NCI-H524 (cell line): ENCODE measurements around the gene FCRLB.
A peak's percentile ranks its signal among the peaks of the same experiment; 100 is the strongest.
"Not testable (repeated sequence)": the region's sequence is repeated elsewhere in the genome, so short reads cannot be mapped to it uniquely, and the experiment has no call there.

Source experiments
- DNase-seq, 2 experiments: peaks; one replicate each; lab custom pipeline; 2025; lab: John Stamatoyannopoulos, UW

FCRLB gene

DNA sequence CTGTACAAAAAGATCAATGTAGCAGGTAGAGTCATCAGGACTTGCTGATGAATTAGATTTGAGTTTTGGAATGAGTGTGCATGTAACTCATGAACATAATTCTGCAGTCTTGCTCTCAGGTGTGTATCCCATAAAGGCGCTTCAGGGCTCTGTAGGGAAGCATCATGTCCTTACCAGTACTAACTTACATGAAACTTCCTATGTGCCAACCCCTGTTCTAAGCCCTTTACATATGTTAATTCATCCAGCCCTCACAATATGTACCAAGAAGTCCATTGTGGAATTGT, 2.1 kb upstream of the FCRLB start:
- DNase-seq = no peak

DNA sequence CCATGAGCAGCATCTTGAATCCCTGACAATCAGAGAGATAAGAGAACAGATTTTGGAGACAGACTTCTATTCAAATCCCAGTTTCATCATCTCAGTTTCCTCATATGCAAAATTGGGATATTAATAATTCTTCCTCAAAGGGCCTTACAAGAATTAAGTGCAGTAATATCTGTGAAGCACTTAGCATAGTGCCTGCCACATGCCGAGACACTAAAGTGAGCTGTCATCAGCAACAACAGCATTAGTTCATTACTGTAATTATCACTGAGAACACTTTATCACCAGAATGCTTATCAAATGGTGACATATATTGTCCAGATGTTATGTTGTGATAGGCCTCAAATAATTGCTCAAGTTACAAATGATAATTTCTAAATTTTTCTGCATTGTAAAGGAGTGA, 922 bp upstream of the FCRLB start:
- DNase-seq = no peak

DNA sequence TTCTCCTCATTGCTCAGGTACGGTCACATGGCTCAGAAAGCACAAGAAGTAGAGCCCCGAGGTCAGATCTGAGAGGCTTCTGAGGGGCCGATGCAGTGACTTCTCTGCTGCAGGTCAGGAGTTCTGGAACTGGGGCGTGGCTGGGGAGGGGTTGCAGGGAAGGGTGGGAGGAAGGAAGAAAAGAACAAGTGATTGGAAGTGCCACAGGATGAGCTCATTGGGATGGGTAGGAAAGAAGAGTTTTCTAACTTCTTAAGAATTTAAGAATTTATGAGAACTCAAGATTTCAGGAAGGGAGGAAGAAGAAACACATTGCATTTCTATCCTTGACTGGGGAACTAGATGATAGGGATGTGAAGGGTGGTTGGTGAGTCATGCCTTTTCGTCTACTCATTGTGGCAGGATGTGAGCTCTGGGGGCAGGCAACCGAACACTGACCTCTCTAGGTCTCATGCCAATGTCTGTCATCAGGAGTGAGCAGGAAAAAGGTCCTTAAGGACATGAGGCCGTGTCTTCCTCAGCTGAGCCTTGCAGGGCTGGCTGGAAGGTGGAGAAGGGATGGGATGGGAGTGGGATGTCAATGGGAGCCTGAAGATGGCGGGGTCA, 497 bp downstream of the FCRLB start:
- no peak for DNase-seq

DNA sequence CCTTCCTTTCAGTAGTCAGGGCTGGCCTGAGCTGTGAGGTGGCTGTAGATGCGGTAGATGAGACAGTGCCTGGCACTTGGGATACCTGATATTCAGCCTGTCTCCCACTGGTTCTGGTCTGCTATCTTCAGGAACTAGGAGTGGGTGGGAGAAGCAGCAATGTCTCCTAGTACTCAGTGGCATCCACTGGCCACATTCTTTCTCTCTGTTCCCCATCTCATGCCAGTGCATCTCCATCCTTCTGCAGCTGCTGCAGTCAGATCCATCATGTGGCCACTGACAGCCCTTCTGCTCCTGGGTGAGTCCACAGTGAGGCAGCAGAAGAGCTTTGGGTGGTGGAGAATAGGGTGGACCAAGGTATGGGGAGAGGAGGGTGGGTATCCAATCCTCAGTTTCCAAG, 1.1 kb downstream of the FCRLB start:
- DNase-seq = no peak

DNA sequence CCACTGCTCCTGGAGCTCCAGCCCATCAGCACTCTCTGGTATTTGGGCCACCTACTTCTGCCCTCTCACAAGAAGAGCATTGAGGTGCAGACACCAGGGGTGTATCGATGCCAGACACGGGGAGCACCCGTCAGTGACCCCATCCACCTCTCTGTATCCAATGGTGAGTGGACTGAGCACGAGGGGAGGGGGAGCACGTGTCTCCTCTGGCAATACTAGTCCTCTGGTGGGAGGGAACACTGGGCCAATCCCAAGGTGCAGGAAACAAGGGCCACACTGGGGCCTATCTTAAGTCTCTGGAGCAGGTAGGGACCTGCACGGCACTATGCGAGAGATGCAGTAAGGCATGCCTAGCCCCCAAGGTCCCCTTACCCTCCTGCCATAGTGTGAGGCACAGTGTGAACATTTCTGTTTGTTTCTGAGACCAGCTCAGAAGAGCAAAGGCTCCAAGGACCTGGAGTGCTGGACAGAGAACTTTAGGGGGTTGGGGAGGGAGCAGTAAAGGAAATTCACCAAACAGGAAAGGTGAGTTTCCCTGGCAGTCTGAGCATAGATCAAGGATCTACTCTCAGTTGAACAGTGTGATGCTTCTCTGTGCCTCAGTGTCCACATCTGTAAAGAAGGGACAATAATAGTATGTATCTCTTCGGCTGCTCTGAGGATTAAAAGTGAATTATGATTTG, 2.3 kb downstream of the FCRLB start:
- no peak for DNase-seq

DNA sequence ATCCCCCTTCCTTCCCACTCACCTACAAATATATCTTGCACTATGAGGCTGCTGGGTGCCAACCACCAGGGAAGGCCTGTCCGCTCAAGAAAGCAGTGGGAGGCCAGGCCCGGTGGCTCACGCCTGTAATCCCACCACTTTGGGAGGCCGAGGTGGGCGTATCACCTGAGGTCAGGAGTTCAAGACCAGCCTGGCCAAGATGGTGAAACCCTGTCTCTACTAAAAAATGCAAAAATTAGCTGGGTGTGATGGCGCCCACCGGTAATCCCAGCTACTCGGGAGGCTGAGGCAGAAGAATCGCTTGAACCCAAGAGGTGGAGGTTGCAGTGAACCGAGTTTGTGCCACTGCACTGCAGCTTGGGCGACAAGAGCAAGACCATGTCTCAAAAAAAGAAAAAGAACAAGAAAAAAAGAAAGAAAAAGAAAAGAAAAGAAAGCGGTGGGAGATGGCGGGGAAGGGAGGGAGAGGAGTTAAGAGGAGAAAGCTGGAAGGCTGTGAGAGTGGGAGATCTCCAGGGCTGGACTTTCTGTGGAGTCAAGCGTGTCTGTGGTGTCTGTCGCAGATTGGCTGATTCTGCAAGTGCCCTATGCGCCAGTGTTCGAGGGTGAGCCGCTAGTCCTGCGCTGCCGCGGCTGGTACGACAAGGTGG, 4.0 kb downstream of the FCRLB start:
- DNase-seq = not testable (repeated sequence)

DNA sequence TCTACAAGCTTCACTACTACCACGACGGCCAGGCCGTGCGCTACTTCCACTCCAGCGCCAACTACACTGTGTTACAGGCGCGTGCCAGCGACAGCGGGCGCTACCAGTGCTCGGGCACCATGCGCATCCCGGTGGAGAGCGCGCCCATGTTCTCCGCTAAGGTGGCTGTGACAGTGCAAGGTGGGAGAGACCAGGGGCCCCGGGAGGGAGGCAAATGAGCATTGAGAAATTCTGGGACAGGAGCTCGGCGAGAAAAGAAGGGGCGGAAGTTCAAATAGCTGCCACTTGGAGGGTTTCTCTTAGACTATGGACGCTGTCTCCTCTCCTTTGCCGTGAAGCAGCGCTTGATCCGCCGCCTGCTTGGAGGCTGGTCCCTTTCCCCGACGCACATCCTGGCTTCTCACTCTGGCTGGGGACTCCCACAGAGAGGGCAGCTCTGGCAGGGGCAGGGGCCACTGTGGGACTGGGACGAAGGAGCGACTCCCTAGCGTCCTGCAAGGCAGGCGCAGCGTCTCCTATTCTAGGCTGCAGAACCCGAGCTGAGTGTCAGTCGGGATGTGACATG, 4.6 kb downstream of the FCRLB start:
- peak in 1 of 2 experiments; percentile 60 for DNase-seq

DNA sequence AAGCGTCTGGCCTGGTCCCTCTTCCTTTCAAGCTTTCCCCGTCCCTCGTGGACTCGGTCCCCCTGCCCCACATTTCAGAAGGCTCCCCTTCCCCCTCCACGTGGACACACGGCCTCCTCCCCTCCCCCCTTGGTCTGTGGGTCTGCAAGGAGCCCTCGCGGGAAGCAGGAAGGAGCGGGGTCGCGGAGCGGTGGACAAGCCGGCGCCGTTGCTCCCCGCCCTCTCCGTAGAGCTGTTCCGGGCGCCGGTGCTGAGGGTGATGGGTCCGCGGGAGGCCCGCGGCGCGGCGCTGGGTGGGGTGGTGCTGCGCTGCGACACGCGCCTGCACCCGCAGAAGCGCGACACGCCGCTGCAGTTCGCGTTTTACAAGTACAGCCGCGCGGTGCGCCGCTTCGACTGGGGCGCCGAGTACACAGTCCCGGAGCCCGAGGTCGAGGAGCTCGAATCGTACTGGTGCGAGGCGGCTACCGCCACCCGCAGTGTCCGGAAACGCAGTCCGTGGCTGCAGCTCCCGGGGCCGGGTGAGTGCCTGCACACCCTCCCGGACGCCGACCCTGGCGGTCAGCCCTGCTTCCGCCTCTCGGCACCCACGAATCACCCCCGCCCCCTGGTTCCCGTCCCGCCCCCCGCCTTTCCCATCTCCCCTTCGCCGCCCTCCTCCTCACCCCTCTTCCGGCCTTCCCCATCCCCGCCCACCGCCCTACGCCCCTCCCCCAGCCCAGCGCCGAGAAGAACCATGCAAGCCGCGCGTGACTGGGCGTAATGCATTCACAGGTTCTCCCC, 5.3 kb downstream of the FCRLB start:
- peak; percentile 50 to 73 for DNase-seq

DNA sequence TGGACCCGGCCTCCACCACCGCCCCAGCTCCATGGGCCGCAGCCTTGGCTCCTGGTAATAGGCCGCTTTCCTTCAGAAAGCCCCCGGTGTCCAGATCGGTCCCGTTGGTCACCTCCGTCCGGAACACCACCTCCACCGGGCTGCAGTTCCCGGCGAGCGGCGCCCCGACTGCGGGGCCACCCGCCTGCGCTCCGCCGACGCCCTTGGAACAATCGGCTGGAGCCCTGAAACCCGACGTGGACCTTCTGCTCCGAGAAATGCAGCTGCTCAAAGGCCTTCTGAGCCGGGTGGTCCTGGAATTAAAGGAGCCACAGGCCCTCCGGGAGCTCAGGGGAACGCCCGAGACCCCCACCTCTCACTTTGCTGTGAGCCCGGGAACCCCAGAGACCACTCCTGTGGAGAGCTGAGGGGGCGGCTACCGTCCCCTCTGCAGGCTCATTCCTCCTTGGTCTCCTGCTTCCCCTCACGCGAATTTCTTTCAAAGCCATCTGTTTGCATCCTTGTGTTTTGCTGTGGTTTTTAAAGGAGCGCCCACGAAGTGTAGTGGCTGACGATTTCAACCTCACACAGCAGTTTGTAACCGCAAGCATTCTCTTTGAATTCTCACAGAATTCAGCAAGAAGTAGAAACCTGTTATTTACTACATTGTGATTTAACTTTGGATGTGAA, 6.0 kb downstream of the FCRLB start:
- peak; percentile 30 to 40 for DNase-seq

DNA sequence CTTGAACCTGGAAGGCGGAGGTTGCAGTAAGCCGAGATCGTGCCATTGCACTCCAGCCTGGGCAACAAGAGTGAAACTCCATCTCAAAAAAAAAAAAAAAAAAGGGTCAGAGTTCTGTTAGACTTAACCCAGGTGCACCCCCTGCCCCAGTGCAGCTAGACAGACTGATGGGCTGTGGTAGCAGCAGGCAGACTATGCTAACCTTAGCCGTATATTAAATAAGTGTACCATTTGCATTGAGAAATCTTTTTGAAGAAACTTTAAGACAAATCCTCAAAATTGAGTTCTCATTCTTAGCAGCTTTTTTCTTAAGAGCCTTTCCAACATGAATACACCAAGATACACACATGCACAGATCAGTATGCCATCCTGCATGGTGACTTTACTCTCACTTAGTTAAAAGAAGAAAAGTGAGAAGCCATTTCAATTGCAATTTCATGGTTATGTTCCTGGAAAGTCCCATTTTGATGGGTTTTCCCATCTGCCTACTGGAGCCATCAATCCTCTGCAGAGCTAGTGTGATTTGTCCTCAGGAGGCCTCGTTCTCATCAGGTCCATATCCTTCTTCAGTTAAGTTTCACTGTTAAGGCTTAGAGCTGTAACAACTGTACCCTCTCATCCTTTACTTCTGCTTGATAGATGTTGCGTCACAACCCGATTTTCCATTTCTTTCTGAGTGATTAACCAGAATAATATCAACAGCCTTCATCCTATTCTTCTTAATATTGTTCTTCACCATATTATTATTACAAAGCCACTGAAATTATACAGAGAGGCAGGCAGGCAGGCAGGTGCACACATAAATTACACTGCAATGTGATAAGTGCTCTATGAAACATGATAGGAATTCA, 7.3 kb downstream of the FCRLB start:
- no peak for DNase-seq

DNA sequence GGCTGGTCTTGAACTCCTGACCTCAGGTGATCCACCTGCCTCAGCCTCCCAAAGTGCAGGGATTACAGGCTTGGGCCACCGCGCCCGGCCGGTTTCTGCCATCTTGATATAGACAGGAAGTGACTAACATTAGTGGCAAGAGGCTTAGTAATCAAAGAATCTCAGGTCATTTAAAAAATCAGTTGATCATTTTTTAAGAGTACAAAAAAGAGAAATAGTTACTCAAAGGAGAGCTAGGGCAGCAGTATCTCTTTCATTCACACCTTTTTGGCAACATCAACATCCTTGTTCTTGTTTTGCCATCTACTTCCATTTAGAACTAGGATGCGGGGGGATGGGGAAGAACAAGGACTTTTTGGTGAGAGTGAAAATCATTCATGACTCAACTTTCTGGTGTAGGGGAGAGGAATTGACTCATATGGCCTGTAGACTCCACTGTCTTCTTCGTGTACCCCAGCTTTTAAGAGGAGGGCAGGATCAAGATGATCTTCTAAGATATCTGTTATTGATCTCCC, 8.8 kb downstream of the FCRLB start:
- DNase-seq = no peak

DNA sequence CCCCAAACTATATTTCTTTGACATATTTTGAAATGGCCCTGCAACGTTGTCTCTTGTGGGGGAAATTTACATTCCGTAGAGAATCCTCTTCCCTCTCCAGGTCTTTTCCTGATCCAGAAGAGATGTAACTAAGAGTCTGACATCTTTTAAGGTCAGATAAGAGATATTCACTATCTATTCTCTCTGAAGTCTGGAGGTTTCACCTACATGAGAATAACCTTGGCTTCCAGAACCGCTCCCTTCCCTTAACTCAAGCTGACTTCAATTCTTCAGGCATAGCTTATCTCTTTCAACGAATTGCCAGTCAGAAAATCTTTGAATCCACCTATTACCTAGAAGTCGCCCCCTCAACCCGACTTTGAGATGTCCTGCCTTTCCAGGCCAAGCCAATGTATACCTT, 9.9 kb downstream of the FCRLB start:
- no peak for DNase-seq

DNA sequence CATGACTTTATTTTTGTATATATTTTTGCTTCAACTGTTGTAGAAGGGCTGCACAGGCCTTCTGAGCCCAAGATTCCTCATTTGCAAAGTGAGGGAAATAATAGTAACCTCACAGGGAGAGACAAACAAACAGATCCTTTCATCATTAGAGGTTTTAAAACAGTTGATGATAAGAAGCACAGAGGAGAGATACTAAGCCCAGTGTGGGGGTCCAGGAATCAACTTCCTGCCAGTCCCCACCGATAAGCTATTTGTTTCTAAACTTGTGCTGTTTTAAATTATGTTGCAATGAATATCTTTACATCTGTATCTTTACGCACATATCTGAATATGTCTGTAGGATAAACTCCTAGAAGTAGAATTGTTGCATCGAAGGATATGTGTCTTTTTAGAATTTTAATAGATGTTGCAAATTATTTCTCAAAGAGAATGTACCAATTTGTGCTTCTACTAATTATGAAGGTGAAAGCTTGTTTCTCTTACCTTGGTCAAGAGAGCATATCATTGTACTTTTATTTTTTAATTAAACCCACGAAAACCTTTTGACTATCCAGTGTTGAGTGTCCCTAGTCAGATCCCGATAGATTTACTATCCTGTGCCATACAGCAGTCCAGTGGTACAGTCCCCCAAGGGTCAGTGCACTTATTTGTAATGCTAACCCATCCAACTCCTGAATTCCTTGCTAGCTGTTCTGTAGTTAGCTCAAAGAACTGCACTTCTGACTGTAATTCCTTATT, 10.8 kb downstream of the FCRLB start:
- no peak for DNase-seq

DNA sequence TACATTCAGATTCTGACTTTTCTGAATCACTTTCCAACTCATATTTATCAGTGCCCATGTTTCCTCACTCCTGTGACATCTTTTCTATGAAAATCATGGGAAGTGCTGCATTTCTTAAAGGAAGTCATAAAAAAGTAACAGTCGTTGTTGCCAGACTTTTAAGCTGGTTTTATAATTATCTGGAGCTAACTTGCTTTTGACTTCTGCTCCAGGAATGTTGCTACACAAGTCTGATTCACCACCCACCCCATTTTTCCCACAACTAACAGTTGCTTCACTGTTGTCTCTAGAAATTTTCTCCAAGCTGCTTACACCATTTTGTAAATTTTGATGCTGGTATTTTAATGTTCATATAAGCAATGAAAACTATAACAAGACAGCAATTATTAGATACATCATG, 12.2 kb downstream of the FCRLB start:
- no peak for DNase-seq

DNA sequence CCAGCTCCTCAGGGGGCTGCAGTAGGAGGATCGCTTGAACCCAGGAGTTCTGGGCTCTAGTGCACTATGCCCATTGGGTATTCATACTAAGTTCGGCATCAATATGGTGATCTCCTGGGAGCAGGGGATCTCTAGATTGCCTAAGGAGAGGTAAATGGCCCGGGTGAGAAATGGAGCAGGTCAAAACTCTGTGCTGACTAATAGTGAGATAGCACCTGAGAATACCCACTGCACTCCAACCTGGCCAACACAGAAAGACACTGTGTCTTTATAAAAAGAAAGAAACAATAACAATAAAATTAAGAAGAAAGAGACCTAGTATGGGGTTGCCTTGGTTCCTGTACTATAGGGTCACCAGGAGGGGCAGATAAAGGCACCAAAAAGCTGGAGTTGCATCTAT, 14.5 kb downstream of the FCRLB start:
- DNase-seq = no peak

DNA sequence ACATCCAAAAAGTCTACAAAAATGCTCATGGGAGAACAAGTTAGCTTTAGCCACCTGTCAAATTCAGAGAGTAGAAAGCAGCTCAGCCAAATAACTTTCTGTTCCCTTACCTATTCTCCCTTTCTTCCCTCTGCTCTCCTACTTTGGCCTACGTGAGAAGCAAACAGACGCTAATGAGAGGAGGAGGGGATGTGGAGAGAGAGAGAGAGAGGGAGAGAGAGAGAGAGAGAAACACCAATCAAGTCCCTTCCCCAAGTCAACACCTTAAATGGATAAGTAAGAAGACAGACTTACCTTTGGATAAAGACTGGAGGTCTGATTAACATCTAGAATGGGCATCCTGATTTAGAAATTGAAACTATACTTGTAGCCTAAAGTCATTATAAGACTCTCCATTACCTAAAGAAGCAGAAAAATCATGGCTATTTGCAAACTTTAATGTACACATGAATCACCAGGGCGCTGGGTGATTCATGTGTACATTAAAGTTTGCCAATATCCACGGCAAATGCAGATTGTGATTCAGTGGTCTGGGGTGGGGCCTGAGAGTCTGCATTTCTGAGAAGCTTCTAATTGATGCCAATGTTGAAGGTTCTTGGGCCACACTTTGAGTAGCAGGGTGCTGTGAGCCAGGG, 15.1 kb downstream of the FCRLB start:
- DNase-seq = no peak

DNA sequence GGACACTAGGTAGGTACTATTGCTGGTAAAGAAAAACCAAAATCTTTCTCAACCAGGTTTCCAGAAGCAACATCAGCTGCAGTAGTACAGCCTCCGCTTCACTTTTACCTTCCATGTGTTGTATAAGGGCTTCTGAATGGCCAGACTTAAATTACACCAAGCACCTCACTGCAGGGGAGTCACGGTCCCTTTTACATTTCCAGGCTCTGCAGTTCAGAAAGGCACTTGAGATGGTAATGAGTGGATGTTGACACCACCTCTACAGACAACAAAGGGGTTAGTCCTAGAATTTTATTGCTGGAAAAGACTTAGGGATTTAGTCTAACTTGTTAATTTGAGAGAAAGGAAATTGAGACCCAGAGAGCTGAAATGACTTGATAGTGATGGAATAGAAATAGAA, 16.3 kb downstream of the FCRLB start:
- no peak for DNase-seq

DNA sequence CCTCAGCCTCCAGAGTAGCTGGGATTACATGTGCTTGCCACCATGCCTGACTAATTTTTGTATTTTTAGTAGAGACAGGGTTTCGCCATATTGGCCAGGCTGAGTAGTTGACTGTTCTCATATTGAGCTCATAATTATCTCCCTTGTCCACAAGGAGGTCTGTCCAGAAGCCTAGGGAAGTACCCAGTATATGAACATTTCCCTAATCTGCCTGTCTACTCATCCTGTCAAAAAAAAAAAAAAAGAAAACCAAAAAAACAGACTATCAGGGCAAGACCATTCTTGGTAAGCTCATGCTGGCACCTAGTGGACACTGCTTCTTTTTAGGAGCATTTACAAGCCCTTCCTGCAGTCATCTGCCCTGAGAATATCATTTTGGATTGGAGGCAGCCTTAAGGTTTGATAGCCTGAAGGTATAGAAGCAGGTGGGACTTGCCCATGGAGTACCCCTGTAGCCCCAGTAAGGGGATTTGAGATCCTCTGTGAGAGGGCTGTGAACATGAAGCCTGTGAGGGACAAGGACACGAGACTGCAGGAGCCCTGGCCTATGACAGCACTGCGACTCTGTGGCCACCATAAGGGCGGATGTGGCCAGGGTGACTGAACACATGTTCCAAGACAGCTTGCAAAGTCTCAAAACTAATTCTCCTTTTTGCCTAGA, 17.4 kb downstream of the FCRLB start:
- DNase-seq = peak in 1 of 2 experiments; percentile 61

DNA sequence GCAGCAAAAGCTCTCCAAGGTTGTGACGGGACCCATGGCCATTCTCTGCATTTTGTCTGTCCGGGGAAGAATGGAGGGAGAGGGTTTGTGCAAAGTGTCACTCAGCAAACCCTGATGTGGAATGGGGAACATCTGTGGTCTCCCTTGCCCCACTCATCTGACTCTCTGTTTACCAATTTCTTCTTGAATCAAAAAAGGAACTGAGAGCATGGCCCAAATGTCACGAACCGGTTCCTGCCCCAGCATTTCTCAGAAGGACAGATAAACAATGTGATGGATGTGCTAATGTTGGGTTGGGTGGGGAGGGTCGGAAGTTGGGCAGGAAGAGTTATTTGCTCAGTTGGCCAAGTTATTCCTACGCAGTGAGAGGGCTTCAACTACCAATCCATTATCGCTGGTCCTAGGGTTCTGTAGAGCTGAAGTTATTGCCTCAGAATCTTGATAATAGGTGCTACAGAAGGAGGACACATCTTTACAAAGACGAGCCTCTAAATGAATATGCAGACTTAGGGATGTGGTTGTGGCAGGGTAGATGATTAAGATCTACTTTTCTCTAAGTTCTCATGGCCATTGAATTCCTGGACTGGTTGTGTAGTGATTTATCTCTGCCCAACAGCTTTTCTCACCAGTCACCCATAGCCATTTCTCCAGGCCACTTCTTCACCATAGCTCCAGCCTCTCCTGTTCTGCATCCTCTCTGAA, 18.7 kb downstream of the FCRLB start:
- no peak for DNase-seq
